LoVo (cell line): ENCODE results near the gene NMRK2.
"Not testable (repeated sequence)": the region's sequence is repeated elsewhere in the genome, so short reads cannot be mapped to it uniquely, and the experiment has no call there.

Experiments used
- DNase-seq: peaks from one replicate; pipeline ENCODE4 v3.0.0-alpha.2; 2016; ENCODE audit warnings: low spot score

Gene NMRK2

DNA sequence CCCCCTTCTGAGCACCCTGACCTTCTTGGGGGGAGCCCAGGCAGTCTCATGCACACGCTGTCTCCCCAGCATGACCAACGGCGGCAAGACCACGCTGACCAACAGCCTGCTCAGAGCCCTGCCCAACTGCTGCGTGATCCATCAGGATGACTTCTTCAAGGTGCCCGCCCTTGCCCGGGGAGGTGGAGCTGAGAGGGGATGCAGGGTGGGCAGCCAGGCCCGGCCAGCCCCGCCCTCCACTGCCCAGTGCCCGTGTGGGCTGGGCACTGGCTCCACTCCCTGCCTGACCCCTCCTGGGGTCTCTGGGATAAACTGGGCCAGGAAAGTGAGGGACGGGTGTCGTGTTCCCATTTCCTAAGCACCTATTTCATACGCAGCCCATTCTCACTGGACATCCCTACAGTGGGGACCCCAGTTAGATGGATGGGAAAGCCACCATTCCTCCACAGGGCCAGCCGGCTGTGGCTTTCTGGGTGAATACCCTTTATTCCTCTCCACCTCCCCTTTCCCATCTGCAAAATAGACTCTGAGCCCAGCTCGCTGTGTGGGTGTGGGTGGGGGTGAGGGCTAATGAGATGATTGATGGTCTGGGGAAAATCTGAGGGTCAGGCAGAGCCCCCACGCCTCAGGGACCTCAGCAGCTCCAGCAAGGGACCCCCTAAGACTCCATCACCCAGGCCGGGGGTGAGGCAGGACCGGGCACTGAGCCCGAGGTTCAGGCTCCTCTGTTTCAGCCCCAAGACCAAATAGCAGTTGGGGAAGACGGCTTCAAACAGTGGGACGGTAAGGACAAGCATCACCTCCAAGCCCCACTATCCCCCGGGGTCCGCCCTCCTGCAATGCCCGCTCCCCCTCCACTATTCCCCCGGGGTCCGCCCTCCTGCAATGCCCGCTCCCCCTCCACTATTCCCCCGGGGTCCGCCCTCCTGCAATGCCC, 3.9 kb downstream of the NMRK2 start:
- DNase-seq = no peak

GRCh38 chr19:3938300-3938950, 5.6 kb downstream of the NMRK2 start:
- DNase-seq = not testable (repeated sequence)

DNA sequence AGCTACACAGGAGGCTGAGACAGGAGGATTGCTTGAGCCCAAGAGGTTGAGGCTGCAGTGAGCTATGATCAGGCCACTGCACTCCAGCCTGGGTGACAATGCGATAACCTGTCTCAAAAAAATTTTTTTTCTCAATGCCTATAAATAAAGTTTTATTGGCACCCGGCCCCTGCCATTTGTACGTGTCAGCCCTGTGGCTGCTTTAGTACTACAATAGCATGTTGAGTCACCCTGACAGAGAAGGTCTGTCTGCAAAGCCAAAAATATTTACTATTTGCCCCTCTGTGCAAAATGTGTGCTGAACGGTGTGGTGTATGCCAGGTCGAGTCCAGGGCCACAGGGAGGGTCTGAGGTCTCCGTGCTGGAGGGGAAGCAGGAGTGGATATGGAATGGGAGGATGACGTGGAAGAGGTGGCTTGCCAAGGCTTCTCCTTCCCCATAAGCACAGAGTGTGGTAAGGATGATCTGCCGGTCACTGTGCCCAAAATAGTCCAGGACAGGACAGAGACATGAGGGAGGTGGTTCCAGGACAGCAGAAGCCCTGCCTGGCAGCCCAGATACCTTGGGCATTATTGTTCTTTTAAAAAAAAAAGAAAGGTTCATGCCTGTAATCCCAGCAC, 10.0 kb downstream of the NMRK2 start:
- DNase-seq = no peak

DNA sequence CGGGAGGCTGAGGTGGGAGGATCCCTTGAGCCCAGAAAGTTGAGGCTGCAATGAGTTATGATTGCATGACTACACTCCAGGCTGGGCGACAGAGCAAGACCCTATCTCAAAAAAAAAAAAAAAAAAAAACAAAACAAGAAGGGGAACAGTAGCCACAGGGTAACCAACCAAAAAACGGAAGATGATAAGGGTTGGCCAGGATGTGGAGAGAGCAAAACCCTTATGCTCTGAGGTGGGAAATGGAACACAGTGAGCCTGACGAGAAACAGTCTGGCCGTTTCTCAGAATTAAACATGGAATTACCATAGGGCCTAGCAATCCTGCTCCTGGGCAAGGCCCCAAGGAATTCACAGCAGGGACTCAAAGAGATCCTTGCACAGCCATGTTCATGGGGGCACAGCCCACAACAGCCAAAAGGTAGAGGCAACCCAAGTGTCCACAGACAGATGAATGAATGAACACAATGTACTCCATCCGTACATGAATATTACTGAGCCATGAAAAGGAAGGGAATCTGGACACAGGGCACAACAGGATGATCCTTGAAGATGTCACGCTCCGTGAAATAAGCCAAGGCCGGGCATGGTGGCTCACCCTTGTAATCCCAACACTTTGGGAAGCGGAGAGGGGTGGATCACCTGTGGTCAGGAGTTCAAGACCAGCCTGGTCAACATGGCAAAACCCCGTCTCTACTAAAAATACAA, 11.3 kb downstream of the NMRK2 start:
- DNase-seq = no peak

GRCh38 chr19:3945838-3946237, 13.0 kb downstream of the NMRK2 start:
- no peak for DNase-seq

GRCh38 chr19:3947316-3947933, 14.6 kb downstream of the NMRK2 start:
- not testable (repeated sequence) for DNase-seq

DNA sequence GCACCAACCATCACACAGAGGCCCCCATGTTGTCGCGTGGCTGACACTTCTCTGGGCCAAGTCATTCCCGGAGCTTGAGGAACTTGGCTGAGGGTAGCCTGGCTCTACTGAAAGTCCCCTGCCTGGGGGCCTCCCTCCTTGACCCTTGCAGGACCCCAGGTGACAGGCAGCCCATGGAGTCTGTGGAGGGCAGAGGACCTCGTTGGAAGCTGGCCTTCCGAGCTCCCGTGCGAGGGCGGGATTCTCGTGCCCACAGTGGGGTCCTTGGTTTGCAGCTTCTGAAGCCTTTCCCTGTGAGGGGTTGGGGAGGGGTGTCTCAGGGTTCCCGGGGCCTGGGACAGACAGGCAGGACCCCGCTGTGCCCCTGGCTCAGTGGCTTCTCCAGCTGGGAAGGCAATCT, 16.4 kb downstream of the NMRK2 start:
- DNase-seq = no peak

DNA sequence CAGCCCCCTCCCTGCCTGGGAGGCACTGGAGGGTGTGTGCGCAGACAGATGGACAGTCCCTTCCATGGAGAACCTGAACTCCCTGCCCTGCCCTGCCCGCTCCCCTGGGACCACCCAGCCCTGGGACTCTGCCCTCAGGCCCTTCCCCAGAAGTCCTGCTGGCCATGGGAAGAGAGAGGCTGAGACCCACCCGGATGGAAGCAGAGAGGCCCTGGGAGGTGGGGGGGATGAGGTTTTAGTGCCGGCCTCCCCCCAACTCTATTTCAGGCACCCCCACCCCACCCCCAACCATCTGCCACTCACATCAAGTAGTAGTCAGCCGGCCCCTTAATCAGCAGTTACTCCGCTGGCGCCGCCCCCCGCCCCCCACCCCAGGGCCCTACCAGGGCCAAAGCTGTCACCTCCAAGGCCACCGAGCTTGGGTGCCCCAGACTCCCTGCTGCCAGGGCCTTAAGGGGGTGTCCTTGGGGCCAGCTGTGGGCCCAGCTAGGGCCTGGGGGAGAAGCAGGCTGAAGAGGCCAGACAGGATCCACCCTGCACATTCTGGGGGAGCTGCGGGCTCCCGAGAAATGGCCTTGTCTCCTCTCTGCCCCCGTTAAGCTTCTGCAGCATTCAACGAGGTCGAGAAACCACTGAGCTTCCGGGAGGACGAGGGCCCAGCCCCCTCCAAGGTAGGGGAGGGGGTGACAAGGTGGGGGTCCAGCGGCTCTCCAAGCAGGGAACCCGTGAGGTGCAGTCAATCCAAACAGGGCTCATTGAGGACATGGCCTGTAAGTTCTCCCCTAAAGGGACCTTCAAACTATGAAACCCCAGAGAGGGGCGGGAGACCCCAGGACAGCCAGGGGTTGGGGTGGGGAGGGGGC, 17.4 kb downstream of the NMRK2 start:
- no peak for DNase-seq

- no peak for DNase-seq
Measured at GRCh38 chr19:3950871-3951861, 18.3 kb downstream of the NMRK2 start.

- DNase-seq = not testable (repeated sequence)
Measured at GRCh38 chr19:3952755-3953276, 19.9 kb downstream of the NMRK2 start.

- no peak for DNase-seq
Measured at GRCh38 chr19:3954107-3954506, 21.2 kb downstream of the NMRK2 start.

GRCh38 chr19:3955276-3955675, 22.4 kb downstream of the NMRK2 start:
- not testable (repeated sequence) for DNase-seq

DNA sequence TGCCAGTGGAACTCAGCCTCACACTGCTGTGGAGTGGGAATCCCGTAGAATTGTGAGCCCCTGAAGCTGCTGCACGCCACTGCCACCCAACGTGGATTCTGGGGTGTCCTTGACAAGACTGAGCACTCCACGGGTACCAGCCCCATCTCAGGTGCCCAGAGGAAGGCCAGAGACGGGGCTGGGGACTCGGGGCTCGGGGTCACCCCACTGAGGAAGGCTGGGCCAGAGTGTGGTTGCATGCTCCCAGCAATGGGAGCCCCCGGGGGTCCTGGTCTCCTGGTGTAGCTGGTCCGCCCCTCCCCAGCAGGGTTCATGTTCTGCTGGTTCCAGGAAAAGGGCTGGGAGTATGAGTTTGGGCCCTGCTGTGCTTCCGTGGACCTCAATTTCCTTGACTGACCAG, 22.8 kb downstream of the NMRK2 start:
- DNase-seq = no peak

- no peak for DNase-seq
Measured at GRCh38 chr19:3958836-3959765, 26.2 kb downstream of the NMRK2 start.

DNA sequence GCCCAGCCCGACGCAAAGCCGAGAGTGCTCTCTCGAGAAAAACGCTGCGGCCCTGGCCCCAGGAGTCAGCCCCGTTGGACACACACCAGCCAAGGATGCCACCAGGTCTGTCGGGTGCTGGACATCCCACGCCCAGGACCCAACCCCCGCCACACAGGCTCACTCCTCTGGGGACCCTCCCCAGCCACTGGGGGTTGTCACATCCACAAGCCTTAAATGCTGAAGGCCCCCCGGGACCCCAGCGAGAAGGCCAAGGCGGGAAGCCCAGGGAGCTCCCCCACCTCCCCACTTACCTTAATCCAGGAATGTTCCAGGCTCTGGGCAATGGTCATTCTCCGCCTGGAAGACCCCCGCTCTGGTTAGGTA, 26.9 kb downstream of the NMRK2 start:
- no peak for DNase-seq

DNA sequence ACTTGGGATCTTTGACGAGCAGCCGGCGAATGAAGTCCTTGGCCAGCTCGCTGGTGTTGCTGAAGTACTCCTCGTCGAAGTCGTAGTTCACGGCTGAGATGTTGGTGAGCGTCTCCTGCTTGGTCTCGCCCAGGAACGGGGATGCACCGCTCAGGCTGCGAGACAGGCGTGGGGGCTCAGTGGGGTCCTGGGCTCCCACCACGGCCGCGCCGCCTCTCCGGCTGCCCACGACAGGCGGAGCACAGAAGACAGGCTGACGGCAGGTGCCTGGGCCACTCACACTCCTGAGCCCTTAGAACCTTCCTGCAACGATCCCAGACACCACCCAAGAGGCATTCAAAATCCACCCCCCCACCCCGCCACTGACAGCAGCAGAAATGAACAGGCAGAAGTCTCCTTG, 28.1 kb downstream of the NMRK2 start:
- no peak for DNase-seq

DNA sequence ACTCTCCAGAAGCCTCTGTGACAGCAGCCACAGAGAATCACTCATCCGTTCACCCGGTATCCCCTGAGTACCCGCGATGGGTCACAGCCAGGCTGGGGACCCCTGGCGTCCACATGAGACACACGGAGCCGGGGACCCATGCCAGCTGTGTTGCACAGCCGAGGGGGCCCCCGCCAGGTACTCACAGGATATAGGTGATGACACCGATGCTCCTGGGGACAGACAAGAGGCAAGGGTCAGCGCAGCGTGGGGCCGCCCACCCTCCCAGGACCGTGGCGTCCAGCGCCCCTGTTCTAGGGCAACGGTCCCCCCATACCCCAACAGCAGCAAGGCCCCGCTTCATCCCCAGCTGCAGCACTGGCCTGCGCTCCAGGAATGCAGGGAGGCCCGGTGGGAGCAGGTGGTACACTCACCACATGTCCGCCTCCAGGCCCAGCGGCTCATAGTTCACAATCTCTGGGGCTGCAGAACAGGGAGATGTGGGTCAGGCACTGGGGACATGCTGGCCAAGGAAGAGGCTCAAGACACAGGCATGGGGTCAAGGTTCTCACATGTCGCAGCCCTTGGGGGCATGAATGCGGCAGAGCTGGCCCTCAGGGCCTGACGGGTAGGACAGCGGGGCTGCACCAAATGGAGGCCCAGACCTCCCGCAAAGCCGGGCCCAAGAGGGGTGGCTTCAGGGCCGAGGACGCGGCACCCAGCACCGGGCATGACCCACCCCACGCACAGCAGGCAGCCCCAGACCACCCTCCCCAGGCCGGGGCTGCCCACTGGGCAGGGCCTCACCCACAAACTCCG, 30.8 kb downstream of the NMRK2 start:
- no peak for DNase-seq
